Urothelium cell line (cell line): ENCODE measurements around the gene EIF3CL.
"Not testable (repeated sequence)": the region's sequence is repeated elsewhere in the genome, so short reads cannot be mapped to it uniquely, and the experiment has no call there.

Source experiments
- DNase-seq: peaks from one replicate; pipeline ENCODE4 v3.0.0; 2011; ENCODE audit warnings: low spot score, mixed read lengths
- FAIRE-seq: peaks from 2 replicates; lab custom pipeline; 2011; peaks lifted over from hg19 to GRCh38; lab: Jason Lieb, UNC

Gene EIF3CL

DNA sequence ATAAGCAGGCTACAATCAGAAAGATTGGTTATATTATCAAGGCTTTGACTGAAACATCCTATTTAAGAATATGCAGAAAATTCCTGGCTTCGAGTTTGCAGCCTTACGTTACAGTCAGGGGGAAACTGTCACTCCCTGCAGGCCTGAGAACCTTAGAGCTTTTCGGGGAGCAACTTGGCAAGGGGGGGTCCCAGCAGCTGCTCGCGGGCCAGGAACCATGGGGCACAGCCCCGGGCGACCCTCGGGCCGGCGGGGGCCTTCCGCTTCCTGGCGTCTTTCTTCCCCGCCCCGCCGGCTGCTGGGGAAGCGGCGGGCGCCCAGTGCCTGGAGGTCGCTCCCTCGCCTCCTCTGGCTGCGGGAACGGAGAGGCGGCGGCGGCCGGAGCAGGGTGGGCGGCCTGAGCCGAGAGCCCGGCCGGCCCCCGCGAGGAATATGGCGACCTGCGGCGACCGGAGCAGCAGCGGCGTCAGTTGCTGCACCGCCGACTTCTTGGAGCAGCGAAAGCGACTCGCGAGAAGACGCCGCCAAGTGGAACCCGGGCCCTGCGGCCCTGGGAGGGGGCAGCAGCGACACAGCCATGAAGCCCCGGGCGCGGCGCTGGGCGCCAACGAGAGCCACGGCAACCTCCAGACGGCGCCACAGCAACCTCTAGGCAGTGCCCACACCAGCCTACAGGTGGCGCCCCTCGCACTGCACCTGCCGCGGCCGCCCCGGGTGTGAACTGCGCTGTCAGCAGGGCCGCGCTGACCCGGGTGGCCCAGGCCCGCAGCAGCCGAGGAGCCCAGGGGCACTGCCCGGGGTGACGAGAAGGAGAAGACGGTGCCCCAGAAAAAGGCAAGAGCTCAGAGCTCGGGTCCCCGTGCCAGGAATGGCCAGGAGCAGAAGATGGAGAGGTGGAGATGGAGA lies 39.1 kb downstream of the EIF3CL start:
- peak; percentile 78 for FAIRE-seq
- DNase-seq = not testable (repeated sequence)

DNA sequence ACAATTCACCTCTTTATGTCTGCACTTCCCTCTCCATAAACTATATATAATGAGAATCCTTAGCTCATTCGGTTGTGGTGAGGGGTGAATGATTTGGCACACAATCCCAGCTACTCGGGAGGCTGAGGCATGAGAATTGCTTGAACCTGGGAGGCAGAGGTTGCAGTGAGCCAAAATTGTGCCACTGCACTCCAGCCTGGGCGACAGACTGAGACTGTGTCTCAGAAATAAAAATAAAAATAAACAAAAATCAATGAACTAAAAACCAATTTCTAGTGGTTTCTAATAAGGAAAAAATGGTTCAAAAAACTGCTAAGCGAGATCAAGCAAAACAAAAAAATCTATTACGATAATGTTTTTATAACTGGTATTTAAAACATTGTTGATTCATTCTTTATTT lies 40.2 kb downstream of the EIF3CL start, which contains the start of gene NPIPB6:
TSS of gene NPIPB6 (minus strand) at position 101 of the 400 bp plus-strand sequence. CDS start 686 bp downstream, outside the sequence.
- not testable (repeated sequence) for DNase-seq, FAIRE-seq

DNA sequence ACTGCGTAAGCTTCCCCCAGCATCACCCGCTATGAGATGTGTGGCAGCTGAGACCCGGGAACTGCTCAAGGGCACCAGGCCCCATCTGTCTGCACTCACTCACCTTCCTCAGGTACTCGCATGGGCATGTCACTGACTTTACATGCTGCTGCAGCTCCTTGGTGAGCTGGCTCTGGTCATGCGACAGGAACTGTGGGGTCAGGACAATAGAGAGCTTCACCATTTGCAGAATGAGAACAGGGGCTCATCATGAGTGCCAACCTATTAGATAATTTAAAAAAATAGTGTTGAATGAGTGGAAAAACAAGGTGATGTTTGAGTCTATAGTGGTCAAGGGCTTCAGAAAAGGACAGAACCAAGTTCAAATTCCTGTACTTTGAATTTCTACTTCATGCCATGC lies 41.0 kb downstream of the EIF3CL start:
- FAIRE-seq, DNase-seq: not testable (repeated sequence)

DNA sequence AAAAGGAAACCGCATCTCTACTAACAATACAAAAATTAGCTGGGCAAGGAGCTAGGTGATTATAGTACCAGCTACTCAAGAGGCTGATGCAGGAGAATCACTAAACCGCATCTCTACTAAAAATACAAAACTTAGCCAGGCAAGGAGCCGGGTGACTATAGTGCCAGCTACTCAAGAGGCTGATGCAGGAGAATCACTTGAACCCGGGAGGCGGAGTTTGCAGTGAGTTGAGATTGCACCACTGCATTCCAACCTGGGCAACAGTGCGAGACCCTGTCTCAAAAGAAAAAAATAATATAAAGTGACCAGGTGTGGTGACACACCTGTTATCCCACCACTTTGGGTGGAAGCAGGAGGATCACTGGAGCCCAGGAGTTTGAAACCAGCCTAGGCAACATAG lies 65.4 kb downstream of the EIF3CL start:
- not testable (repeated sequence) for DNase-seq, FAIRE-seq

DNA sequence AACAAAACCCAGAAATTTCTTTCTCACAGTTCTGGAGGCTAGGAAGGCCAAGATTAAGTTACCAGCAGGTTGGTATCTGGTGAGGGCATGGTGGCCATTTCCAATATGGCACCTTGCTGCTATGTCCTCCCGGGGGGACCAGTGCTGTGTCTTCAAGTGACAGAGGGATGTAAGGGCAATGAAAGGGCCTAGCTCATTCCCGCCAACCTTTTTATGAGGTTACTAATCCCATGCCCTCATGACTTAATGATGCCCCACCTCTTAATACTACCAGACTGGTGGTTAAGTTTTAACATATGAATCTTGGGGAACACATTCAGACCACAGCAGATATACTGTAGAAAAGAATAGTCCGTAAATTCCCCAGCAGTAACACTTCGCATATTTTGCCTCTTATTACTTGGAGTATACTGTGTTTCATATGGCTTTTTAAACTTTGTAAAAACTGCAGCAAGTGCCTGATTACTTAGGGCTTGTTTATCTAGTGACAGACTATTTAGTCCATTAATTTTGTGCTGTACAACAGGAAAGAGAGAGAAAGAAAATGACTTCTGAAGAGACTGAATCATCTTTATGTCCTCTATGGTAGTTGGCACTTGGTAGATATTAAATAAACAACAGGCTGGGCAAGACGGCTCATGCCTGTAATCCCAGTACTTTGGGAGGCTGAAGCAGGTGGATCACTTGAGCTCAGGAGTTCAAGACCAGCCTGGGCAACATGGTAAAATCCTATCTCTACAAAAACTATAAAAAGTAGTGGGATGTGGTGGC lies 66.5 kb downstream of the EIF3CL start:
- not testable (repeated sequence) for FAIRE-seq, DNase-seq

DNA sequence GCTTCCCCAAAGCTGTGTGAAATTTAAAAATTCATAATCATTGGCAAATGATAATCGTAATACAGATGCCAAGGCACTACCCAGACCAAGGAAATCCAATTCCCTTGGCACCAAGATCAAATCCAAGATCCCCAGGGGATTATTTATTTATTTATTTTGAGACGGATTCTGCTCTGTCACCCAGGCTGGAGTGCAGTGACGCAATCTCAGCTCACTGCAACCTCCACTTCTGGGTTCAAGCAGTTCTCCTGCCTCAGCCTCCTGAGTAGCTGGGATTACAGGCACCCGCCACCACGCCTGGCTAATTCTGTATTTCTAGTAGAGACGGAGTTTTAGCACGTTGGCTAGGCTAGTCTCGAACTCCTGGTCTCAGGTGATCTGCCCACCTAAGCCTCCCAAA lies 68.0 kb downstream of the EIF3CL start:
- not testable (repeated sequence) for FAIRE-seq, DNase-seq

DNA sequence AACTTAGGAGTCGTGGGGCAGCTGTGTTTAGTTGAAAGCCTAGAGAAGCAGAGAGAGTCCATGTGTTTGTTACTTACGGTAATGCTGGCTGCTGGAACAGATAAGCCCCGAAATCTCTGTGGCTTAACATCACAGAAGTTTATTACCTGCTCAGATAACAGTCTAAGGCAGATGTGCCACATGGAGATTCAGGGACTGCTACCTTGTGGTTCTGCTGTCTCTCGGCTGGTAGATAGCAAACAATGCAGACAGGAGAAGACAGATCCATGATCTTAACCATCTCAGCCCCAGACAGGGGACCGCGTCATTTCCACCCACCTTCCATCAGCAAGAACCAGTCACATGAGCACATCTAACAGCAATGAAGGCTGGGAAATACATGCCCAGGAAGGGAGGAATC lies 71.0 kb downstream of the EIF3CL start:
- not testable (repeated sequence) for FAIRE-seq, DNase-seq

DNA sequence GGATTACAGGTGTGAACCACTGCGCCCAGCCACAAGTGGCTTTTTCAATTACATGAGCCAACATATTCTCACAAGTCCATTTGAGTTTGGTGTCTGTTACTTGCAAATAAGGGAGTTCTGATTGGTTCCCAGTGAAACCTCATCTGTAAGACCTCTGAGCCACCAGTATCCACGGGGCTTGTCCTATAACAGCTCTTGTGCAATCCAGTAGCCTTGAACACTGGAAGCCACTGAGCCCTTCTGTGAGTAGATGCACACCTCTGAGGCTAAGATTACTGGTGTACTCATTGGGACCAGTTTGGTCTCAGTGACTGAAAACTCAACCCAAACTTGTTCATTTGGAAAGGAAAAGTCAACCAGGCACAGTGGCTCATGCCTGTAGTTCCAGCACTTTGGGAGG lies 72.7 kb downstream of the EIF3CL start:
- not testable (repeated sequence) for FAIRE-seq, DNase-seq

DNA sequence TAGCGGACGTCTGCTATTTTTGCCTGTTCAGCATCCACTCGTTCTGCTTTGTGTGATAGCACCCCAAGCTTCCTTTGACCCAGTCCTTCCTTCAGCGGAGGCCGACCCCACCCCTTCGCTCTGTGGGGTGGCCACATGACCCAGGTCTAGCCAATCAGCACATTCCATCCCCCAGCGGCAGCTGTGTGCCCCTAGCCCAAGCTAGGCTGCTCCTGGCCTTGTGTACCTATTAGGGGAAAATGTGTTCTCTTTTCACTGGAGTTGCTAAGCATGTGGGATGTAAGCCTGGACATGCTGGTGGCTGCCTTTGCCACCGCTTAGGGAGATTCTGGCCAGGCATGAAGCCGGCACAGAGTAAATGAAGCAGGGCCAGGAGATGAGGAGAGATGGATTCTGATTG lies 73.4 kb downstream of the EIF3CL start:
- not testable (repeated sequence) for FAIRE-seq, DNase-seq
